HK-2 (cell line): ENCODE data around the gene PBXIP1.
A peak's percentile ranks its signal among the peaks of the same experiment; 100 is the strongest.

ENCODE experiments used
- DNase-seq: peaks from one replicate; pipeline ENCODE4 v3.0.0-alpha.2; 2018; ENCODE audit not compliant: unreplicated experiment

PBXIP1 gene

DNA sequence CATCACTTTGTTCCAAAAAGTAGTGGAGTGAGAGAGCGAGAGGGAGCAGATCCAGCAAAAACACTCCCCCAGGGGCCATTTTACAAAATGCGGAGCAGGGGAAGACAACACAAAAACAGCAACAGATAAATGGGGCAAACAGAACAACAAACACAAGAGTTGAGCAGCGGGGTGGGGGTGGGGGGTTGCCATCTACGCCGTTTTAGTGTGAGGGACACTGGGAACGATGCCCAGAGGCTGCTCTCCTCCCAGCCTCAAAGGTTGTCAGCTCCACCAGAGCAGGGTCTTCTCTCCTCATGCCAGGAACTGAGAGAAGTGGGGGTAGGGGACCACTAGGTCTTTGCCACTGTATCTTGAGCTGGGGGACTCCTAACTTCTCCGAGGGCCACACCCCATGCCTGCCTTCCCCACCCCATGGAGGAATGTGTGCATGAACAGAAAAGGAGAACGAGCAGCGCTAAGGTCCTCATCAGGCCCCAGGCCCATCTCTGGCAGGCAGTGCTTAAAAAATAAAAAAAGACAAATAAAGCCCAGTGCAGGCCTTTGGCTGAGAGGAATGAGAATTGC is 1.3 kb upstream of the PBXIP1 start:
- no peak for DNase-seq

DNA sequence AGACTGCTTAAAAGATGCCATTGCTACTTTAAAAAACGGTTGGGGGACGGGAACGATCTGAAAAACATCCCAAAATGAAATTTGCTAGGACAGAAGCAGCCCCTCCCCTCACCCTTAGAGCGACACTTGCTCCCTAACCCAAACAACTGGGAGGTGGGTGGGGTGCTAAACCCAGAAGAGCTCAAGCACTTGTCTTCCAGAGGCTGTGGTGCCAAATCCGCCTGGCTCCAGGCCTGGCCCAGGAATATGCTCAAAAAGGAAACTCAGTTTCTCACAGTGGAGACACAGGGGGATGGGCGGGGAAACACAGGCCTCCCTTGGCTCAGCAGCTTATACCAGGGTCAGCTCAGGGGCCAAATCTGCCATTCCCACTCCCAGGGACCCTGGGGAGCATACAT is 644 bp upstream of the PBXIP1 start:
- no peak for DNase-seq

DNA sequence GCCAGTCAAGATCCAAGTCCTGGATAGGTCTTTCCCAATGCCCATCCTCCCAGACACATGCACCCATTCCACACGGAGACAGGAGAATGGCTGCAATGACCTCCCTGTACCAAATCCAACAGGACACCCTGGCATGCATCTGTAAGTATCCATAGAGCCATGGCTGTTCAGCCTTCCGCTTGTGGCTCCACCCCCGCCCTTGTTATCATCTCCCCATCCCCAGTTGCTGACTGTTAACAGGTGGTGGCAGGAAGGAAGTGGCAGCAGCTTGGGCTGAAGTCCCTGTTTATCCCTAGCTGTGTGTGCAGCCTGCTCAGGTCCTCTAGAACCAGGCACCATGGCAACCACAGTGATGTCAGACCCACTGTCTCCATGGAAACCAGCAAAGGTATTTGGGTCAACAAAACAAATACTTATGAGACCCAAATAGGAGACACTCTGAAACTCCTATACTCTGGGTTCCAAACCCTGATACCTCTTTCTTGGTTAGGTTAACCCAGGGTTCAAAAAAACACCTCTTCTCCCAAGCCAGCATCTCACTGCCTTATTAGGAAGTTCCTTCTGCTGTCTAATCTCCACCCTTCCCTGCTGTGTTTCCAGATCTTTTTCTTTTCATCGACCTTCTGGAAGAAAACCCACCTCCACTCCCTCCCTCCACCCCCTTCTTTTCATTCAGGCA is 721 bp downstream of the PBXIP1 start:
- no peak for DNase-seq

DNA sequence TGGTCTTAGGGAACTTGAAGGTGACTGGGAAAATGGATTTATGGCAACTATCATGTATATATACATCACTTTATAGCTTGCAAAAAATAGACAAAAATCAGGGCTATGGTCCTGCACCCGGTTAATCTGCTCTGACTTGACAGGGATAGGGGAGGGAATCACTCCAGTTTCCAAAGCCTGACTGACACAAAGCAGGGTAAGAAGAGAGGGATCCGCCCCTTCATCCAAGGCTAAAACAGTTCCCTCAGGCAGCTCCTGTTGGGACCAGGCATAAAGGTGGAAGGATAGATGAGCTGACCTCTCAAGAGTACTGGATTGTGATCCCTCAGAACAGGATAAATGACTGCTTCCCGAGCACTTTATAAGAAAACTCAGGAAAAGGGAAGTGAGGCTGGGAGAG is 1.4 kb downstream of the PBXIP1 start:
- no peak for DNase-seq

DNA sequence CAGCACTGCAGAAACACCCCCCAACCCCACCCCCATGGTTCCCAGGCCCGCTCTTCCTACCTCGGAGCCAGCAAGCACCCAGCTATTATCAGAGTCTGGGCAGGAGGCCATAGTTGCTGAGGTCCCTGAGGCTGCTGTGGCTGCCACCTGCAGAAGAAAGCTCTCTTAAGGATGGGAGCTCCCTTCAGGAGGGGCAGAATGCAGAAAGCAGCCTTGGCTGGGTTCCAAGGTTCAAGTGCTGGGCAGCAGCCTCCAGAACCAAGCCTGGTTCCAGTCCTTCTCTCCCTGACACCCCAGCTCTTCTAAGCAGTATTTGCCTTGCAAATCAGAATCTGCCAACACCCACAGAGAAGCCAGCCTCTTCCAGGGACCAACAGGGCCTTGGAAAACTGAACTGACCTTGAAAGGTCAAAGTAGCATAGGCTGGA is 2.3 kb downstream of the PBXIP1 start:
- DNase-seq = no peak

DNA sequence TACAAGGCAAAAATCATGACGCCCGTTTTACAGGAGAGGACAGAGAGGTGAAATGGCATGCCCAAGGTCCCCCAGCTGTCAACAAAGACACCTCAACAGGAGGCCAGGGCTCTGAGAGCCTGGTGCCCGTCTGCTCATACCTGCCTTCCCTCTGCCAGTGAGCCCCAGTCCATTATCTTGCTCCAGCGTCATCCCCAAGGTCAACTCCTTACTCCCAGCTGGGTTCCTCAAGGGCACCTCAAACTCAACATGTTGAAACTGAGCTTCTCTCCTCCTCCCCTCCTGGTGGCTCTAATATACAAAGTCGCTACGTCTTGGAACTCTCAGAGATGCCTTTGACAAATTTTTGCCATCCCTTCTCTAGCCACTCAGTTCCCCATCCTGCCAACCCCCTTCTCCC is 3.2 kb downstream of the PBXIP1 start:
- no peak for DNase-seq

DNA sequence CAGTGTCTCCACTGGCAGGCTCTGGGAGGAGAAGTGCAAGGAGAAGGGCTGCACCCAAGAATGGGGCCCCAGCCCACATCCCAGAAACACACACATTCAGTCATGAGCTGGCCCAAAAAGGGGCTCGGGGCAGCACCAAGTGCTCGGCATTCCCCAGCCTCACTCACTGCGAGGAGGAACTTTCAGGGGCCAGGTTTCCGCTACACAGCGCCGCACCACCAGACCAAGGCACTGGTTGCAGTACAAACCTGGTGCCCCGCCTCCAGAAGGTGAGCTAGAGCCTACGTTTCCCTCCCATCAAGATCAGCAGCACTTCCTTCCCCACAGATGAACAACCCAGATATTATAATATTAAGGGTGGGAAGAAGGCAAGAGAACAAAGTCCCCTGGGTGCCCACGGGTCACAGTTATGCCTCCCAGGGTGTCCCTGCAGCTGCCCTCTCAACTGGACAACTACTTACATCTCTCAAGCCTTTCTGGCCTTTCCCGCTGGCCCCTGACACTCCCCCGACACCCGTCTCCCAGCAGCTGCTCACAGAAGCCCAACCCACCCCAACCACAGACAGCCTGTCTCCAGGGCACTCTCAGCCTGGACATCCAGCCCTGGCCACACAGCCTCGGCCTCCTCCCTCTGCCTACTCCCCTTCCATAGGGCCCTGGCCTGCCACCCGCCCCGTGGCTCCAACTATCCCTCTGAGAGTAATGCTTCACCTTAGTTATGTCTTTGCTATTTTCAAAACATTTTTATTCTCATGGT is 3.8 kb downstream of the PBXIP1 start:
- DNase-seq = no peak

DNA sequence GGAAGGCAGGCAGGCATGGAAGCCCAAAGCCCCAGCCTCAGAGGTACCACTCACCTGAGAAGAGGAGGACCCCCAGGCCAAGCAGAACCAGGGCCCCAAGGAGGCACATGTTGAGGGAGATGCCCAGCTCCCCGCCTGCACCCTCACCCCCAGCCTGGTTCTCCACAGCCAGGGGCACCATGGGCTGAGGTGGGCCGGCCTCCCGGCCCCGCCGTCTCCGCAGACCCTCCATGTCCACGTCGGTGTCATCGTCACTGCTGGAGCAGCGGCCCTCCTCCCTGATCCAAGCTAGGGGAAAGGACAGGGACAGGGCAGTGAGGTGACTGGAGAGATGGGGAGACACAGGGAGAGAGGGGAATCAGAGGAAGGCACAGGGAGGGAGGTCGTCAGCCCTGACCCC is 7.8 kb downstream of the PBXIP1 start:
- DNase-seq = no peak

DNA sequence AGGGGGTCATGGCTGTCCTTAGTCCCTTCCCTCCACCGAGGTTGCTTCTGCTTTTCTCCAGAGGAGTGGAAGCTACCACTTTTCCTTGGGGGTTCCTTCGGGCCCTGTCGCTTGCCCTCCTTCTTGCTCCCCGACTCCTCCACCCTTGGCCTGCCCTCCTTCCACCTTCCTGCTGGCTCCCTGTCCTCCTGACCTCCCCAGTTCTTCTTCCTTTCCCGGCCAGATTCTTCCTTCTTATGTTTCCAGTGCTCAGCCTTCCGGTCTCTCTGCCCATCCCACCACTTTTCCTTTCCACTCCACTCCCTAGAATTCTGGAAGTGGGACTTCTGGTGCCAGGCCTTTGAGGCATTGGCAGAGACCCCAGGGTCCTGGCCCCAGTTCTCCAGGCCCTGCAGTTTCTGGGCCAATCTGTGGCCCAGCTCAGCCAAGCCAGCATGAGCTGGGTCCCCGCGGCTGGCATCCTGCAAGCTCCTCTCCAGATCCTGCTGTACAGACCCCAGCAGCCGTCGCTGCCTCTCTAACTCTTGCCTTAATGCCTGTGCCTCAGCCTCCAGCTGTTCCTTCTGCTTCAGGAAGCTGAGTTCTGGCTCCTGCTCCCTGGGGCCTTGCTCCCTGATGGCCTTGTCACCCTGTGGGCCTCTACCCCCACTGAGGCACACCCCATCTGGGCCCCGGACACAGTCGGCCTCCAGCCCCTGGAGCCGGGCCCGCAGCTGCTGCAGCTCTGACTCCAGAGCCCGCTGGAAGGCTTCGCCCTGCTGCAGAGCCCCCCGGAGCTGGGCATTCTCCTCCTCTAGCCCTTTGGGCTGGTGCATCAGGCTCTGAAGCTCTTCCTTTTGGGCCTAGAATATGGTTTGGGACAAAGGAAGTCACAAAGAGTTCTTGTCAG is 9.7 kb downstream of the PBXIP1 start:
- DNase-seq = no peak

DNA sequence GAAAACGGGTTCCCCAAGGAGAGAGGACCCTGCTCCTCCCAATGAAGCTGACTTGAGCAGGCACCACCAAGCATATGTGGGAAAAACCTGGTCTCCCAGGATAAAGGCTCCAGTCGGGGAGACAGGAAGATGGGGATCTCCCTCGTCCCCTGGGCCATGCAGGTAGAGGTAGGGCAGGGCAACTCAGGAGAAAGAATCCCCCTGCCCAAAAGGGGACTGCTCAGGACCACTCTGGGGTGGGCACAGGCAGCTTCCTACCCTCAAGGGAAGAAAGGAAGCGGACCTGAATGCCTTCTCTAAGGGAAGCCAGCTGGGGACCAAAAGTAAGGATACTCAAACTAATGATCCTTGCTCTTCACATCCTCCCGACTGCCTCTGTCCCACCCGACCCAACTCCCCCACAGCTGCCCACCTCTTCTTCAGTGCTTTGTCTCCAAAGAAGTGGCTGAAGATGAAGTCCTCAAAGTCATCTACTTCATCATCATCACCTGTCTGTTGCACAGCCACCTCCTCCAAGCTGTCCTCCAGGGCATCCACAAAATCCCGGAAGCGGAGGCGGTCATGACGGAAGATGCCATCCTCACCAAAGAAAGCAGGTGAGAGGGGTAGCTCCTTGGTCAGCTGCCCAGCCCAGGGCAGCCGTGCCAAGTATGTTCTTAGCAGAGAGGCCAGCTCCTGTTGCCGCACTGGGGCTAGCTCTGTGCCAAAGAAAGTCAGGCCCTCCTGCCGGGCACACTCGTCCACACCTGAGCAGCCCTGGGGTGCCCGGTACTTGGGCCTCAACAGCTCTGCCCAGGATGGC is 10.5 kb downstream of the PBXIP1 start:
- DNase-seq = no peak

DNA sequence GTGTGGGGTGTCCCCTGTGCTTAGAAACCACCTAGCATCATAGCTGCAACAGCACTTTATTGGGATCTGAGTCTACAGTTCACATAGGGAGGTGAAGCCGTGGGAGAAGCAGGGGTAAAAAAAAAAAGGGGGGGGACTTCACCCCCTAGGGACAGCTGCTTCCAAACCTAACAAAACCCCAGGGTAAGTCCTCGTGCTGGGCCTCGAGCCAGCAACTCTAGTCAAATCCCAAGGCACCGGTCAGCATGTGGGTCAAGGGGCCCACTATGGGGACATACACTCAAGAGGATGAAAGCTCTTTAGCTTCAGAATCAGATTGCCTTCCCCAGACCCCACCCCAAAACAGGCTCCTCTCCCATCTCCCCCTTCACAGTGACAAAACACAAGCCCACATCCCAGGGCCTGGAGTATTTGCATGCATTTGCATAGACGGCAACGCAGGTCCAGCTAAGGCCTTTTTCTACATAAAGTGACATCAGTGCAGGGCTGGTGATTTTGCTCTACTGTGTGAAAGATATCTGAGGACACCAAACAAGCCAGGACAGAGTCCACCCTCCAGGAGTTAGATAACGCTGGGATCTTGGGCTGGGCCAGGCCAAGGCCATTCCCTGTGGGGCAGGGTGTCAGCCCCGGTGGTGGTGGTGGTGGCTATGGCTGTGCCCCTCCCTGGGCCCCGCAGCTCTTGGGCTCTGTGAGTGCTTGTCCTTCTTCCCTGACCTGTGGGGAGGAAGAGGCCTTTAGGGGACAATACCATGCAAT is 11.3 kb downstream of the PBXIP1 start:
- DNase-seq = no peak

DNA sequence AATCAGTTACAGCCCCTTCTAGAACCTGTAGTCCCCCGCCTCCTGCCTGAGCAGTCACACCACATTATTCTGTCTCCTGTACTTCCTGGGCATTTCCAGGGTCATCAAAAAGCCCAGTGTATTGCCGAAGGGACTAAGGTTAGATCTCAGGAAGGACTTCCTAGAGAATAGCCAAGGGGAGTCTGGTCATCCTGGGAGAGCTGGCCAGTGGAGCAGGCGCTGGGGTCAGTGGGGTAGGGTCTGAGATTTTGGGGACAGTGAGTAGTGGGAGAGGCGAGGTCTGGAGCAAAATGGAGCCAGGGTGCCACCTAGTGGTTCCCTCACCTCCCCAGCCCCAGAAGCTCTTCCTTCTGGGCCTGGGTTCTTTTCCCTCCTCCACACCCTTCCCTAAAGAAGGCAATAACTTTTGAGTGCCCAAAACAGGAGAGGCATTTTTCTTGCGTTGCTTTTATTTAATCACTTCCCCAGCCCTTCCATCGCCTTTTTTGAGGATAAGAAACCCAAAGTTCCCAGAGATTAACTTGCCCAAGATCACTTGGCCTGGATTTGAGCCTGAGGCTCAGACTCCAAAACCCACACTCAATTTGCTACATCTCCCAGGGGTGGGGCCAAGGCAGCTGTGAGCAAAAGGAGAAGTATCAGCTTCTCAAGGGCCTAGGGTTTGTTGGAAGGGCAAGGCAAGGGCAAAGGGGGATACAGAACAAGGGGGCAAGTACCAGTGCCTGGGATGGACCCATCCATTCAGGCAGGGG is 12.1 kb downstream of the PBXIP1 start:
- peak; percentile 18 for DNase-seq

DNA sequence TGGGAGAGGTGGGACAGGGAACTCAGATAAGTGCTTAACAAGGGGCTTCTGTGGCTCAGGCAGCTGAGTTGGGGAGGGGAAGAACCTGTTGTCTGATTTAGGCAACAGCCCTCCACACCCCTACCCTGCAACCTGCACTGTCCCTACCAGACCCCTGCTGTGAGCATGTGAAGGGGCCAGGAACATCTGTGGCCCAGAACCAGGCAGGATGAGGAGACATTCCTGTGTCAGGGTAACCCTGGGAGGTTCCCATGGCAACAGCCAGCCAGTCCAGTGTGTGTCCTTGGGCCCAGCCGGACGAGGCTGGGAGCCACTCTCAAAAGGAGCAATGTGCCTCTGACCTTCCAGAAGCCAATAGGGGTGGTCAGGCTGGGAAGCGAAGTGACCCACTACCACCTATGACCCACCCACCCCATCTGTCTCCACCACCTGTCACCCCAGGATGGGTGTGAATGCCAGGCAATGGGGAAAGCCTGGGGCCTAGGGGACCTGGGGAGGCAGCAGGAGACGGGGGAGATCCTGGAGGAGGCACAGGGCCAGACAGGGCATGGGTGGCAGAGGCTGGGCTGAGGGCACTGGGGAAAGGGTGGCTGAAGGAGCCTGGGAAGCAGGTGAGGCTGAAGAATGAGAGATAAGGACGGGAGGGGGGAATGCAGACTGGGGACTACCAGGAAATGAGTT is 14.4 kb downstream of the PBXIP1 start:
- DNase-seq = no peak

DNA sequence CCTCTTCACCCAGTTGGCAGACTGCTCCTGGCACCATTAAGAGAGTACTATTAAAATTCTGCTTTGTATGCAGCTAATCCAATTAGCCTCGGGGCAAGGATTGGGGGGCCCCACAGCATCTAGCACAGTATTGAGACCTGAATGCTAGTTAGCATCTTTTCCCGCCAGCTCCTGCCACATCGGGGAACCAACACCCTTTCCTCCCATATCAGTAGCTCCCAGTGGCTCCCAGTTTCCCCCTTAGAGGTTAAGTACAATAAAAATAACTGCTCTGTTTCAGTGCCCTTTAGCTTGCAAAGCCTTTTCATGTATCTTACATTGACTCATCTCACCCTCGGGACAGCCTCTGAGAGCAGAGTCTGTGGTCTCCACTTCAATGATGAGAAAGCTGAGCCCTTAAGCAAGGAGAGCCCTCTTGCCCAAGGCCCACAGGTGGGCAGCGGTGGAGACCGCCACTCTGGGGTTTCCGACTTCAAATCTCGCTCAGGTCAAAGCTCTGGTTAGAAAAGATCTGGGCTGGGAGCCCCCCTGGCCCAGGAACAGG is 15.2 kb downstream of the PBXIP1 start:
- no peak for DNase-seq

DNA sequence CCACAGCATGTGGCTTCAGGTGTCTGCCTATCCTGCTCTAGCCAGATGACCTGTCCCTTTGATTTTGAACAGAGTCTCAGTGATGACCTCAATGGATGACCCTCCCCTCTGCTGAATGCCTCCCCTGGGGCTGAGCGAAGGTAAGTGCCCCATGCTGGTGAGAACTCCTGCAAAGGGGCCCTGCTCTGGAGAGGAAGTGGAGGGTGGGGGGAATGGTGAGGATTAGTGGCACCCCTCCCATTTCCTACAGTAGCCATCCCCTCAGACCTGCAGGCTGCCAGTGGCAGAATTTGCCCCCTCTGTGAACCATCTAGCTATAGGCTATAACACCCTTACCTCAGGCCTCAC is 15.7 kb downstream of the PBXIP1 start:
- no peak for DNase-seq

DNA sequence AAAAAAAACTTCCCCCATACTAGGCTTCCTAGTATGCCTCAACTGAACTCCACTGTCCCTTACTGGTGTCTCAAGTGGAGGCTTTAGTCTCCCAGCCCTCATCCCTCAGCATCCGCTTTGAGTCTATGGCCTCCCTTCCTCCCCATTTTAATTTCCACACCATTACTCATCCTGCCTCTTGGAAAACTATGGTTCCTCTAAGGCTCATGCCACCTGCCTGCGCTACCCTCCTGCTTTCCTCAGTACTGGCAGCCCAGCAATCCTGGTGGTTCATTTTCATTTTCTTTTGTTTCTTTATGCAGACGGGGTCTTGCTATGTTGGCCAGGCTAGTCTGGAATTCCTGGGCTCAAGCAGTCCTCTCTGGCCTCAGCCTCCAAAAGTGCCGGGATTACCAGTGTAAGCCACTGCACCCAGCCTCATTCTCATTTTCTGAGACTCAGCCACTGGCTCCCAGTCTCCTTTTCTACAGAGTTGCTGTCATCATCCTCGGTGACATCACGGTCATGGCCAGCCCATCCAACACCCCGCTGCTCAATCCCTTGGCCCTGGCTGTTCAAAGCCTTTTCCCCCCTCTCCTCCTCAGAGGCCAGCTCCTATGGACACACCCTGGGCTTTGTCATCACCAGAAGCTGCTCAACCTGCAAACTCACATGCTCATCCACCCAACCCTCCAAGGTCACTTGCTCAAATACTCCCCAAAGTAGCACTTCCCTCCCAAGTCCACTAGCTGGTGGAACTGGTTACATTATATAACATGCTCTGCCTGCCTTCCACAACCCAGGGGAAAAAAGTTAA is 17.1 kb downstream of the PBXIP1 start:
- no peak for DNase-seq

DNA sequence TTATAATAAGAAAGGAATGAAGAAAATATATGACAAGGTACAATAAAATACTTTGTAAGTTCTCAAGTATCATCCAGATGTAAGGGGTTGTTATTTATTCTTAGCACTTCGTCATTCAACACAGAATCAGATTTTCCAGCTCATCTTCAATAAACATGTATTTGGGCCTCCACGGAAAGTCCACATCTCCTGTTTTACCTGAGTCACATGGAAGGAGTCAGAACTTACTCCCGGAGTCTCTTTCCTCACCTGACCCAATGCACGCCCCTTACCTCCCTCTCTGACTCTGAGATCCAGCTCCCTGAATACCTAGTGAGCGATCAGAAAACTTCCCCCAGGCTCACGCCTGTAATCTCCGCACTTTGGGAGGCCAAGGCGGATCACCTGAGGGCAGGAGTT is 17.9 kb downstream of the PBXIP1 start:
- no peak for DNase-seq
